GF-D8 (cell line): ENCODE measurements around the gene DLG2.

Source experiments
- DNase-seq: peaks from one replicate; lab custom pipeline; 2025; lab: John Stamatoyannopoulos, UW

DLG2 gene

DNA sequence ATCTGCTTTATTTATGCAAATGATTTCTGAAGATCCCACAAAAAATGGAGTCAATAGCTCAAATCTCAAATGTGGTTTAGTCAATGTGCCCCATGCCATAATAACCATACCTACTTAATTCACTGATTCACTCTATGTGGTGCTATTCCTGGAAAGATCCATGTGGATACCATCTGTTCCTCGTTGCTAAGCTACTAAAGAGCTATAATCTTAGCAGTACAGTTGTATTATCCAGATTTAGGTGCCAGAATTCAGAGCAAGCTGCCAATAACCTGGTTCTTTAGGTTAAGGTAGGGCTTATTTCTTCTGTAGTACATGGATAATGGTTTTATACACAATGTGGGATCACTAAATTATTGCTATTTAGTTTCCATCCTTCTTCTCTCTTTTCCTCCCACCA is 1366.3 kb downstream of the DLG2 start:
- DNase-seq = no peak

- DNase-seq = no peak
These were observed 1370.5 kb downstream of the DLG2 start for GRCh38 chr11:84256618-84257017.

GRCh38 chr11:84255483-84255882 is 1371.7 kb downstream of the DLG2 start:
- DNase-seq = no peak

GRCh38 chr11:84250834-84251613 is 1376.1 kb downstream of the DLG2 start:
- DNase-seq = no peak

DNA sequence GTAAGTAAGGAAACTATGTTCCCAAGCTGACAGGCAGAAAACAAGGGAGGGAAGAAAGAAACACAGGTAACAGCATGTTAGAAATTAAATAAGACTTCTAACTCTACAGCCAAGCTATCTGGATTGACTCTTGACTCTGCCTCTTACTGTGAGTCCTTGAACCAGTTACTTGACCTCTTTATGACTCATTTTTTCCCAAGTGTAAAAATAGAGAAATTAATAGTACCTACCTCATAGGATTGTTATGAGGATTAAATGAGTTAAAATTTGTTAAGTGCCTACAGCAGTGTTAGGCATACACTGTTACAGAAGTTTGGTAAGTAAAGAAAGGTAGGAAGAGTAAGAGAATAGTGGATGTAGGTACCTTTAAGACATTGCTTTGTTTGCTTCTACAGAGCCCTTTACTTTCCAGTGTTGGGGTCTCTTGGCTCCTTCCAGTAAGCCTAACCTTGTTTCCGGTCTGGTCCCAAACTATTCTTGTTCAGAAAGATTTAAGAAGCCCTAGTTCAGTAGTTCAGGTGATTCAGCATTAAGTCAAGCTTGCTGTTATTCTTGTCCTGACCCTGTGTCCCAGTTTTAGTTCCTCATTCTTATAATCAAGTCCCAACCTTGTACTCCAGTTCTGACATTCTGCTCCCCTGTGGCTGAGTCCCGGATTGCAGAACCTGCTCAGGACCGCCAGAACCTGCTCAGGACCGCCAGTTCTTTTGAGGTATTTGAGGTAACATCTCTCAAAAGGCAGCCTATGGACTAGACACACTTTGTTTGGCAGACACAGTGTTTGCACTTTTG is 1377.6 kb downstream of the DLG2 start:
- DNase-seq = no peak

DNA sequence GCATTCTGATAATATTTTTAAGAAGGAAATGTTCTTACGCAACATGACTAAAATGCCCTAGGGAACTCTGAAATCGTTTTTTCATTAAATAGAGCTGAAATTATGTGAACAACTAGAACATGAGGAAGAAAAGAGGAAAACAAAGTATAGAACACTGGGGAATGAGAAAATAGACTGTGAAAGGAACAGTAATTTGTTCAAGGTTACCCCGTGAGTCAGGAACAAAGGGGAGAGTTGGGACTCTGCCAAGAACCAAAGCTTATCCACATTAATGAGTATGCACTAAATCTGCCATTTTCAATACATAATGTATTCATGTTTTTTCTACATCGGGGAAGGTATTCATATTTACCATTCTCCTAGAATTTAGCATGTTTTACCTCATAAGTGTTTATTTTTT is 1379.2 kb downstream of the DLG2 start:
- DNase-seq = no peak

- no peak for DNase-seq
These were observed 1380.0 kb downstream of the DLG2 start for GRCh38 chr11:84247129-84247528.

DNA sequence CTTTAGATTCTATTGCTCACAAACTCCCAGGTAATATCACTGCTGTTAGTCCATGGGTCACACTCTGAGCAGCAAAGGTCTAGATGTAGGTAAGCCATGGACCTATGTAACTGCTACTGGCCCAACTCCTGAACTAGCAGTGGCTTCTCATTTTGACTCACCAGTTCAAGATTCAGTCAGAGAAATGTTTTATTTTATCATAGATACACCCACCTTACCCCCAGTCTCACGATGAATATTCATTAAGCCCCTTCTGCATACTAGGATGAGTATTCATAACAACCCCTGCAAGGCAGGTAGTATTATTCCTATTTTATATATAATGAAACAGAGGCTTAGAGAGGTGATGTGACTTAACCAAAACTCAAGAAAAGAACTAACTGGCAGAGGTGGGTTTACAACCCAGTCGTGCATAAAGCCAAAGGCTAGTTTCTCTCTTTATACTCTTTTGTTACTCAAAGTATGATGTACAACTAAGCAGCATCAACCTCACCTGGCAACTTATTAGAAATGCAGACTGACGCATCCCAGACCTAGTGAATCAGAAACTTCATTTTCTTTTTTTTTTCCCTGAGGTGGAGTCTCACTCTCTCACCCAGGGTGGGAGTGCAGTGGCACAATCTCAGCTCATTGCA is 1383.4 kb downstream of the DLG2 start:
- DNase-seq = no peak

GRCh38 chr11:84241343-84242131 is 1385.6 kb downstream of the DLG2 start:
- no peak for DNase-seq

GRCh38 chr11:84240847-84241246 is 1386.3 kb downstream of the DLG2 start:
- no peak for DNase-seq

DNA sequence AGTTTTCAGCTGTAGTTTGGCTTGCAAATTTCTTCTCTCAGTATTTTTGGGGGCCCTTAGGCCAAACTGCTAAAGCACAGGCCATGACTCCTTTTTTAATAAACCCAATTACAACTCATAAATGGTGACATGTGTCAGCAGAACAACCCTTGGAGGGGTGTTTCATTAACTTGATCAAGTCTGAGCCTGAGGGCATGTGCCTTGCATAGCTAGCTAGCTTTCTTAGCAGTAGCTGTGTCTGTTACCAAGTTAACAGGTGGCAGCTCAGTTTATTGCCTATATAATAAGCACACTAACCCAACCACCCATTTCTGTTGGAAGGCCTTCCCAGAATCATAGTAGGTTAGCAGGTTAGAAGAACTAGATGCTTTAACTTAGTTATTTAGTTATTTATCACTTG is 1390.7 kb downstream of the DLG2 start:
- no peak for DNase-seq

DNA sequence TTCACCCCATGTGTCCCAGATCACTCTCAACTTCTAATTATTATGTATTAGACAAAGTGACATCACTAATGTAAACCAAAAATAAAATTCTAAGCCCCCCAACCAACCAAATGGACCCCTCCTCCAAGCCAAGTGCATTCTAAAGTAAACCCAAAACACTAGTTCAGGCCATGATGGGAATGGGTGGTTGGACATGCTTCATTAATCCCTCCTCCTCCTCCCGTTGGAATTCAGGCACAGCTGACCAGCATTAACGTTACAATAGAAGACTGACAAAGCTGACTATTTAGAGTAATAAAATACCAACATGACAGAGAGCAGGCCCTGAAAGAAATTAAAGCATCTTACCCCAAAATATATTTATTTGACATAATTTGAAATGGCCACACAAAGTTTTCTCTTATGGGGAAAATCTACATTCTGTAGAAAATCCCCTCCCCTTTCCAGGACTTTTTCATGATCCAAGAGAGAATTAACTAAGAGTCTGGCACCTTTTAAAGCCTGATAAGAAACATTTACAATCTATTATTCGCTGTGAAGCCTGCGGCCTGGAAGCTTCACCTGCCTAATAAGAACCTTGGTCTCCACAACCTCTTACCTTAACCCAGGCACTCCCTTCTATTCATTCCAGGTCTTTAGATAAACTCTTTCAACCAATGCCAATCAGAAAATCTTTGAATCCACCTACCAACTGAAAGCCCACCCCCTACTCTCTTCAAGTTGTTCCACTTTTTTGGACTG is 1392.5 kb downstream of the DLG2 start:
- no peak for DNase-seq

- DNase-seq = no peak
These were observed 1393.1 kb downstream of the DLG2 start for GRCh38 chr11:84234011-84234410.

- DNase-seq = no peak
These were observed 1394.6 kb downstream of the DLG2 start for GRCh38 chr11:84232511-84232910.

- no peak for DNase-seq
These were observed 1396.7 kb downstream of the DLG2 start for GRCh38 chr11:84230402-84230801.

DNA sequence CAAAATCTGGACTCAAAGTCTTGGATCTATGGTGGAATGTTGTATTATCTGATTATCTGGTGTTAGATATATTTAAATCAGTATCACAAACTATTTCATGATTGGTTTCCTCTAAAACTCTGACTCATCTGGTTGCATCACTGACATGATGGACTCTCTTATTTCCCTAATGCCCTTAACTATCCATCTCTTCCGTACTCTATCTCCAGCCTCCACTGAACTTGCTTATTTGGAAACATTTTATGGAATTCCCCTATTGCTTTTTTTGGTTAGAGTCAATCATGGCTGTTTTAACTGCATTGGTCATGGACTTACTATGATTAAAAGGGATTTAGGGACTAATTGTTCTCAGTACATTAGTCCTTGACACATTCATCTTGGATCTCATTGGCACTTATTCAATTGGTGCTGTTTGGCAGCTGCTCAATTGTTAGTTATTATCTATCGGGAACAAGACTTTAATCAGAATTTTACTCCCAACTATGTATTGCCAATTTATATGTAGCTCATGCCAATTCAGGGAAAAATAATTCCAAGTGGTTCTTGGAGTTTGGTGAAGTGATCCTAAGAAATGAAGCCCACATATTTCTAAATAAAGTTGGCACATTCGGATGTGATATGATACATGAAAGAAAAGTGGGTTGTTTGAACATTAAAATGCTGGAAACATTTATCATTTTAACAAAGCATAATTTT is 1399.0 kb downstream of the DLG2 start:
- DNase-seq = no peak

GRCh38 chr11:84224042-84224441 is 1403.1 kb downstream of the DLG2 start:
- no peak for DNase-seq

- DNase-seq = no peak
These were observed 1408.8 kb downstream of the DLG2 start for GRCh38 chr11:84218318-84218717.

DNA sequence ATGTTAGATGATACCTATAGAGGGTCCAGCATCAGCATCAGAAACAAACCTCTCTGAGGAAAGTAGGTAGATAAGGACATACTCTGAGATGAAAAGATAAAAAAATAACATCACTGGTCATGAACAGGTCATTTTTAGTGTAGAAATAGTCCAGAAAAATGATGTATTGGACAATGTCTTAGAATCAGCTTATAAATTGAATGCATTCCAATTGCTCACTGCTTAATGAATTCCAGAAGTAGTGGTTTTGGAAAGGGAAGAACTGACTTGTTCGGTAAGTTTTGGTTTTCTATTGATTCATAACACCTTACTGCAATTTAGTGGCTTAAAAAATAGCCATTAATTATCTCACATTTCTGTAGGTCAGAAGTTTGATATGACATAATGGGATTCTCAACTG is 1411.5 kb downstream of the DLG2 start:
- no peak for DNase-seq

DNA sequence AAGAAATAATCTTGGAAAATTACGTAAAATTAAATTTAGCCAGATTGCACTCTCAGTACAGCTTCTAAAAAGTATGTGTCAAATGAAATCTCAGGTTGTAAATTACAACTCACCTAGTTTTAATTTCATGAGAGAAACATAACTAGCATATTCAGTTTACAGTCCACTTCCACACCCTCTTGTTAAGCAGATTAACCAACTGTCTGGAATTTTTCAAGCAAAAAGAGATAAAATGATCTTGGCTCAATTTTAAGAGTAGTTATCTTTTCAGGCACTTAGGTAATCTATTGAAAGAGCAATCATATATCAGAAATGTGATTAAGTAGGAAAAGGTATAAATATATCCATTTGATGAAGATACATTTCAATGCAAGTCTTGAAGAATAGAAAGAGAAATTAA is 1412.6 kb downstream of the DLG2 start:
- DNase-seq = no peak
